Ectodermal cell (in vitro differentiated cells): ENCODE measurements around the gene MTSS2.

Experiments
- H3K27ac ChIP-seq: 2 replicates; pipeline ENCODE4 v1.7.0; 2013; ENCODE audit warnings: mild to moderate bottlenecking, low read depth, low read length; ENCODE audit not compliant: insufficient read depth, poor library complexity, severe bottlenecking
- H3K27me3 ChIP-seq: 2 replicates; pipeline ENCODE4 v1.7.0; 2013; ENCODE audit warnings: mild to moderate bottlenecking, low read length; ENCODE audit not compliant: insufficient read depth, control insufficient read depth, poor library complexity, severe bottlenecking
- H3K36me3 ChIP-seq: one replicate; pipeline ENCODE4 v1.7.0; 2013; ENCODE audit warnings: low read length; ENCODE audit not compliant: control insufficient read depth, insufficient read depth
- H3K4me1 ChIP-seq: one replicate; pipeline ENCODE4 v1.7.0; 2013; ENCODE audit warnings: low read length; ENCODE audit not compliant: control insufficient read depth, insufficient read depth
- H3K4me3 ChIP-seq: 2 replicates; pipeline ENCODE4 v1.7.0; 2013; ENCODE audit warnings: low read depth, low read length, control low read depth; ENCODE audit not compliant: insufficient read depth
- H3K9me3 ChIP-seq: 2 replicates; pipeline ENCODE4 v1.7.0; 2013; ENCODE audit warnings: mild to moderate bottlenecking, low read length, moderate library complexity; ENCODE audit not compliant: control insufficient read depth
- WGBS, 2 experiments: methylation state at CpG; one replicate each; pipeline ENCODE4 v1.1.7; 2013; ENCODE audit warnings: missing lambda C conversion rate in 2 of 2; 5-methylcytosine and 5-hydroxymethylcytosine counted together

MTSS2 gene

GRCh38 chr16:70725024-70725911 lies 39.4 kb upstream of the MTSS2 start:
- Histone ChIP-seq H3K36me3 (peaks cover 3% of the 10 kb centered on the region), H3K4me1 (peaks cover 29% of the 10 kb centered on the region), H3K27me3 (no peaks in the 10 kb centered on the region), H3K4me3 (no peak overlapping the region), H3K9me3 (no peaks in the 10 kb centered on the region), H3K27ac (peak overlapping the region; percentile 55)
- 90 to 91% methylated on average over 22 of the region's 22 CpGs for WGBS, 2 experiments

GRCh38 chr16:70724146-70725023 lies 38.5 kb upstream of the MTSS2 start:
- no peak overlapping the region for H3K4me3 ChIP-seq
- H3K27me3 ChIP-seq: no peaks in the 10 kb centered on the region
- H3K9me3 ChIP-seq: no peaks in the 10 kb centered on the region
- H3K4me1 ChIP-seq: peaks cover 20% of the 10 kb centered on the region
- H3K36me3 ChIP-seq: peaks cover 12% of the 10 kb centered on the region
- 95 to 96% methylated on average over 15 of the region's 15 CpGs for WGBS, 2 experiments
- no peak overlapping the region for H3K27ac ChIP-seq

GRCh38 chr16:70723740-70724145 lies 37.9 kb upstream of the MTSS2 start:
- peaks cover 17% of the 10 kb centered on the region for H3K4me1 ChIP-seq
- H3K9me3 ChIP-seq: no peaks in the 10 kb centered on the region
- no peaks in the 10 kb centered on the region for H3K27me3 ChIP-seq
- no peak overlapping the region for H3K27ac ChIP-seq
- 94 to 97% methylated on average over 6 of the region's 6 CpGs for WGBS, 2 experiments
- H3K4me3 ChIP-seq: no peak overlapping the region
- peaks cover 12% of the 10 kb centered on the region for H3K36me3 ChIP-seq

GRCh38 chr16:70721202-70721963 lies 35.5 kb upstream of the MTSS2 start:
- Histone ChIP-seq H3K27me3 (no peaks in the 10 kb centered on the region), H3K27ac (no peak overlapping the region), H3K4me1 (peaks cover 15% of the 10 kb centered on the region), H3K4me3 (no peak overlapping the region), H3K9me3 (no peaks in the 10 kb centered on the region), H3K36me3 (peaks cover 12% of the 10 kb centered on the region)
- 94% methylated on average over 18 of the region's 18 CpGs for WGBS, 2 experiments

- Histone ChIP-seq H3K27me3 (no peaks in the 10 kb centered on the region), H3K9me3 (no peaks in the 10 kb centered on the region), H3K4me3 (no peak overlapping the region), H3K27ac (no peak overlapping the region), H3K4me1 (peaks cover 10% of the 10 kb centered on the region), H3K36me3 (peaks cover 12% of the 10 kb centered on the region)
- 94 to 95% methylated on average over 18 of the region's 18 CpGs for WGBS, 2 experiments
Measured at GRCh38 chr16:70720425-70721201, 34.8 kb upstream of the MTSS2 start.

GRCh38 chr16:70717065-70717464 lies 31.2 kb upstream of the MTSS2 start:
- Histone ChIP-seq H3K27me3 (no peaks in the 10 kb centered on the region), H3K27ac (no peak overlapping the region), H3K4me3 (no peak overlapping the region), H3K9me3 (no peaks in the 10 kb centered on the region), H3K36me3 (peaks cover 12% of the 10 kb centered on the region), H3K4me1 (peaks cover 34% of the 10 kb centered on the region)
- WGBS, 2 experiments: 95 to 98% methylated on average over 8 to 9 of the region's 9 CpGs

GRCh38 chr16:70715860-70716357 lies 30.1 kb upstream of the MTSS2 start:
- H3K9me3 ChIP-seq: no peaks in the 10 kb centered on the region
- peaks cover 41% of the 10 kb centered on the region for H3K4me1 ChIP-seq
- no peak overlapping the region for H3K4me3 ChIP-seq
- no peak overlapping the region for H3K27ac ChIP-seq
- 86 to 88% methylated on average over 6 of the region's 6 CpGs for WGBS, 2 experiments
- peaks cover 12% of the 10 kb centered on the region for H3K36me3 ChIP-seq
- H3K27me3 ChIP-seq: no peaks in the 10 kb centered on the region

GRCh38 chr16:70715055-70715858 lies 29.4 kb upstream of the MTSS2 start:
- Histone ChIP-seq H3K36me3 (peaks cover 8% of the 10 kb centered on the region), H3K9me3 (no peaks in the 10 kb centered on the region), H3K27ac (no peak overlapping the region), H3K4me1 (peaks cover 41% of the 10 kb centered on the region), H3K4me3 (no peak overlapping the region), H3K27me3 (no peaks in the 10 kb centered on the region)
- WGBS, 2 experiments: 78 to 81% methylated on average over 23 of the region's 23 CpGs
